HG03060 (cell line): ENCODE results near the gene HTT-AS.

Experiments
- ATAC-seq: cut with Tn5 transposase; IDR thresholded peaks from one replicate; pipeline ENCODE4 v1.9.1; 2021; ENCODE audit warnings: low read depth, moderate number of reproducible peaks; ENCODE audit not compliant: unreplicated experiment

Gene HTT-AS

GRCh38 chr4:3031357-3032082 lies 42.8 kb downstream of the HTT-AS start:
- ATAC-seq = no peak

GRCh38 chr4:3030566-3031356 lies 43.6 kb downstream of the HTT-AS start:
- no peak for ATAC-seq

GRCh38 chr4:3029464-3029863 lies 44.9 kb downstream of the HTT-AS start:
- no peak for ATAC-seq

GRCh38 chr4:3026540-3026939 lies 47.8 kb downstream of the HTT-AS start:
- no peak for ATAC-seq

GRCh38 chr4:3025881-3026280 lies 48.5 kb downstream of the HTT-AS start:
- ATAC-seq = no peak

GRCh38 chr4:3022651-3023050 lies 51.7 kb downstream of the HTT-AS start:
- no peak for ATAC-seq

GRCh38 chr4:3022112-3022511 lies 52.2 kb downstream of the HTT-AS start:
- ATAC-seq = no peak

- no peak for ATAC-seq
These were observed 52.7 kb downstream of the HTT-AS start for GRCh38 chr4:3021627-3022026.

- ATAC-seq = no peak
These were observed 53.2 kb downstream of the HTT-AS start for GRCh38 chr4:3021127-3021526.

GRCh38 chr4:3019145-3019846 lies 55.0 kb downstream of the HTT-AS start:
- no peak for ATAC-seq

GRCh38 chr4:3017504-3017903 lies 56.8 kb downstream of the HTT-AS start:
- no peak for ATAC-seq

GRCh38 chr4:3016961-3017360 lies 57.4 kb downstream of the HTT-AS start:
- ATAC-seq = no peak

- ATAC-seq = no peak
These were observed 60.4 kb downstream of the HTT-AS start for GRCh38 chr4:3013839-3014350.
